HCT116 (cell line): ENCODE data around the gene KRI1.

ENCODE experiments used
- POLR2A ChIP-seq: IDR thresholded peaks from 2 replicates; pipeline ENCODE4 v1.7.0; 2011; ENCODE audit warnings: borderline replicate concordance; ENCODE audit not compliant: insufficient read depth, insufficient read length; ENCODE audit errors: extremely low read depth
- POLR2AphosphoS5 ChIP-seq: IDR thresholded peaks from 2 replicates; pipeline ENCODE4 v1.6.1; 2011; ENCODE audit warnings: mild to moderate bottlenecking, low read depth, low read length, moderate library complexity
- SIN3A ChIP-seq: IDR thresholded peaks from 2 replicates; pipeline ENCODE4 v1.6.1; 2012; ENCODE audit warnings: low read depth
- TCF7L2 ChIP-seq: IDR thresholded peaks from 2 replicates; pipeline ENCODE4 v1.7.0; 2011; ENCODE audit warnings: borderline replicate concordance, inconsistent platforms; ENCODE audit not compliant: insufficient read depth, insufficient read length; ENCODE audit errors: extremely low read depth
- TF ChIP-seq, protein P1 (sequence below), 3 experiments: fragments of 200-600 bp in 1 of 3; sonication (generic) in 1 of 3; IDR thresholded peaks in 2 of 3; conservative IDR thresholded peaks in 1 of 3; 2 replicates each; pipeline ENCODE4 v1.5.1; 2012 to 2017; ENCODE audit warnings: low read depth in 2 of 3, low read length in 2 of 3, antibody characterized with exemption in 1 of 3, borderline replicate concordance in 1 of 3, control low read depth in 1 of 3, mild to moderate bottlenecking in 1 of 3, mixed read lengths in 1 of 3, mixed run types in 1 of 3, moderate library complexity in 1 of 3; ENCODE audit not compliant: insufficient read depth in 1 of 3
- TF ChIP-seq, protein P2 (sequence below): IDR thresholded peaks from 2 replicates; pipeline ENCODE4 v1.6.1; 2012; ENCODE audit warnings: low read depth
- TF ChIP-seq, protein P3 (sequence below): IDR thresholded peaks from 2 replicates; pipeline ENCODE4 v1.6.1; 2012

DNA sequence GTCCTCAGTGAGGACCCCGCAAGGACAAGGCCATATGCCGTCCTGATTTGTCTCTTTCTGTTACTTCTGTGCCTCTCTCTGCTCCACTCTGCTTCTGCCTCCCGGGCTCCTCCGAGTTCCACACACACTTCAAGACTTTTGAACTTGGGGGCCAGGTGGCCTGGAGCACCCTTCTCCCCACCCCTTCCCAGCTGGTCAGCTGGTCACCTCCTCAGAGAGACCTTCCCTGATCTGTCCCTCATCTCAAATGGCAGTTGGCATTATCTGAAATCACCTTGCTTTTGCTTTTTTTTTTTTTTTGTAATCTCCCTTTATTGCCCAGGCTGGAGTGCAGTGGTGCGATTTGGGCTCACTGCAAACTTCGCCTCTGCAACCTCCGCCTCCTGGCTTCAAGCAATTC is 46.4 kb downstream of the KRI1 start:
- TF ChIP-seq, protein P1, sequence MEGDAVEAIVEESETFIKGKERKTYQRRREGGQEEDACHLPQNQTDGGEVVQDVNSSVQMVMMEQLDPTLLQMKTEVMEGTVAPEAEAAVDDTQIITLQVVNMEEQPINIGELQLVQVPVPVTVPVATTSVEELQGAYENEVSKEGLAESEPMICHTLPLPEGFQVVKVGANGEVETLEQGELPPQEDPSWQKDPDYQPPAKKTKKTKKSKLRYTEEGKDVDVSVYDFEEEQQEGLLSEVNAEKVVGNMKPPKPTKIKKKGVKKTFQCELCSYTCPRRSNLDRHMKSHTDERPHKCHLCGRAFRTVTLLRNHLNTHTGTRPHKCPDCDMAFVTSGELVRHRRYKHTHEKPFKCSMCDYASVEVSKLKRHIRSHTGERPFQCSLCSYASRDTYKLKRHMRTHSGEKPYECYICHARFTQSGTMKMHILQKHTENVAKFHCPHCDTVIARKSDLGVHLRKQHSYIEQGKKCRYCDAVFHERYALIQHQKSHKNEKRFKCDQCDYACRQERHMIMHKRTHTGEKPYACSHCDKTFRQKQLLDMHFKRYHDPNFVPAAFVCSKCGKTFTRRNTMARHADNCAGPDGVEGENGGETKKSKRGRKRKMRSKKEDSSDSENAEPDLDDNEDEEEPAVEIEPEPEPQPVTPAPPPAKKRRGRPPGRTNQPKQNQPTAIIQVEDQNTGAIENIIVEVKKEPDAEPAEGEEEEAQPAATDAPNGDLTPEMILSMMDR (IDR thresholded peaks at IDR 0.05 in 2 of 3, conservative IDR thresholded peaks at IDR 0.05 in 1 of 3; ENCODE audit: borderline replicate concordance in 1 of 3, insufficient read depth in 1 of 3, low read depth in 2 of 3, low read length in 2 of 3) = no peak
- TF ChIP-seq, protein P2, sequence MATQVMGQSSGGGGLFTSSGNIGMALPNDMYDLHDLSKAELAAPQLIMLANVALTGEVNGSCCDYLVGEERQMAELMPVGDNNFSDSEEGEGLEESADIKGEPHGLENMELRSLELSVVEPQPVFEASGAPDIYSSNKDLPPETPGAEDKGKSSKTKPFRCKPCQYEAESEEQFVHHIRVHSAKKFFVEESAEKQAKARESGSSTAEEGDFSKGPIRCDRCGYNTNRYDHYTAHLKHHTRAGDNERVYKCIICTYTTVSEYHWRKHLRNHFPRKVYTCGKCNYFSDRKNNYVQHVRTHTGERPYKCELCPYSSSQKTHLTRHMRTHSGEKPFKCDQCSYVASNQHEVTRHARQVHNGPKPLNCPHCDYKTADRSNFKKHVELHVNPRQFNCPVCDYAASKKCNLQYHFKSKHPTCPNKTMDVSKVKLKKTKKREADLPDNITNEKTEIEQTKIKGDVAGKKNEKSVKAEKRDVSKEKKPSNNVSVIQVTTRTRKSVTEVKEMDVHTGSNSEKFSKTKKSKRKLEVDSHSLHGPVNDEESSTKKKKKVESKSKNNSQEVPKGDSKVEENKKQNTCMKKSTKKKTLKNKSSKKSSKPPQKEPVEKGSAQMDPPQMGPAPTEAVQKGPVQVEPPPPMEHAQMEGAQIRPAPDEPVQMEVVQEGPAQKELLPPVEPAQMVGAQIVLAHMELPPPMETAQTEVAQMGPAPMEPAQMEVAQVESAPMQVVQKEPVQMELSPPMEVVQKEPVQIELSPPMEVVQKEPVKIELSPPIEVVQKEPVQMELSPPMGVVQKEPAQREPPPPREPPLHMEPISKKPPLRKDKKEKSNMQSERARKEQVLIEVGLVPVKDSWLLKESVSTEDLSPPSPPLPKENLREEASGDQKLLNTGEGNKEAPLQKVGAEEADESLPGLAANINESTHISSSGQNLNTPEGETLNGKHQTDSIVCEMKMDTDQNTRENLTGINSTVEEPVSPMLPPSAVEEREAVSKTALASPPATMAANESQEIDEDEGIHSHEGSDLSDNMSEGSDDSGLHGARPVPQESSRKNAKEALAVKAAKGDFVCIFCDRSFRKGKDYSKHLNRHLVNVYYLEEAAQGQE = no peak
- no peak for TF ChIP-seq TCF7L2
- TF ChIP-seq SIN3A = no peak
- TF ChIP-seq POLR2A = no peak
- TF ChIP-seq POLR2AphosphoS5 = no peak
- TF ChIP-seq, protein P3, sequence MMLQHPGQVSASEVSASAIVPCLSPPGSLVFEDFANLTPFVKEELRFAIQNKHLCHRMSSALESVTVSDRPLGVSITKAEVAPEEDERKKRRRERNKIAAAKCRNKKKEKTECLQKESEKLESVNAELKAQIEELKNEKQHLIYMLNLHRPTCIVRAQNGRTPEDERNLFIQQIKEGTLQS = no peak
